PC-3 (cell line): ENCODE results near the gene SLC5A5. TPM values are rescaled to one million over a fixed set of nuclear protein-coding genes. Genes with fewer than 3 reads are reported as not detected.

Experiments
- ATAC-seq: fragments of 200-7000 bp; cut with Tn5 transposase; 2 replicates; pipeline ENCODE4 v1.9.1; 2020; ENCODE audit warnings: mild to moderate bottlenecking, moderate library complexity
- BruUV-seq: library from RNA; stranded (reverse); fragments of 400-500 nt; replicated peaks from 2 replicates; lab custom pipeline; 2021; lab: Mats Ljungman, UMichigan
- CTCF ChIA-PET: fragments of 300-600 bp; sonication (Branson Sonifier 250); formaldehyde crosslinking; loops from one replicate; lab custom pipeline; 2022; ENCODE audit warnings: antibody characterized with exemption; lab: Charles Lee
- POLR2A ChIA-PET: fragments of 300-600 bp; sonication (Branson Sonifier 250); formaldehyde crosslinking; loops from one replicate; lab custom pipeline; 2022; ENCODE audit warnings: antibody characterized with exemption; ENCODE audit not compliant: unreplicated experiment; lab: Charles Lee
- DNase-seq: peaks from one replicate; pipeline ENCODE4 v3.0.0-alpha.2; 2015
- H2AFZ ChIP-seq: fragments of 300-600 bp; sonication (generic); 2 replicates; pipeline ENCODE4 v1.6.0; 2016; ENCODE audit warnings: antibody characterized with exemption, low read length
- H3F3A ChIP-seq: fragments of 300-600 bp; sonication (generic); one replicate; pipeline ENCODE4 v1.6.0; 2017; ENCODE audit warnings: antibody characterized with exemption, low read length, control low read depth, mild to moderate bottlenecking; ENCODE audit not compliant: unreplicated experiment
- H3K27ac ChIP-seq: fragments of 300-600 bp; sonication (generic); 2 replicates; pipeline ENCODE4 v1.5.1; 2016; ENCODE audit warnings: mild to moderate bottlenecking, low read length
- H3K27me3 ChIP-seq: fragments of 300-600 bp; sonication (generic); 2 replicates; pipeline ENCODE4 v1.6.1; 2016; ENCODE audit warnings: low read length, mixed read lengths
- H3K36me3 ChIP-seq: fragments of 300-600 bp; sonication (generic); 2 replicates; pipeline ENCODE4 v1.6.1; 2016; ENCODE audit warnings: low read depth, mixed run types, low read length, mixed read lengths
- H3K4me1 ChIP-seq: fragments of 300-600 bp; sonication (generic); 2 replicates; pipeline ENCODE4 v1.5.1; 2016; ENCODE audit warnings: low read length; ENCODE audit not compliant: insufficient read depth
- H3K4me2 ChIP-seq: fragments of 300-600 bp; sonication (generic); 2 replicates; pipeline ENCODE4 v1.6.0; 2016; ENCODE audit warnings: low read length
- H3K4me3 ChIP-seq: fragments of 300-600 bp; sonication (generic); 2 replicates; pipeline ENCODE4 v1.5.1; 2016; ENCODE audit warnings: mild to moderate bottlenecking, low read length, mixed read lengths
- H3K79me2 ChIP-seq: fragments of 300-600 bp; sonication (generic); 2 replicates; pipeline ENCODE4 v1.6.1; 2017; ENCODE audit warnings: low read length, mixed read lengths
- H3K9ac ChIP-seq: fragments of 300-600 bp; sonication (generic); 2 replicates; pipeline ENCODE4 v1.6.0; 2016; ENCODE audit warnings: mild to moderate bottlenecking, low read length
- H3K9me2 ChIP-seq: fragments of 300-600 bp; sonication (generic); replicated peaks from 2 replicates; pipeline ENCODE4 v1.6.1; 2016; ENCODE audit warnings: mixed run types, low read length, mixed read lengths
- H3K9me3 ChIP-seq: fragments of 300-600 bp; sonication (generic); 2 replicates; pipeline ENCODE4 v1.6.1; 2016; ENCODE audit warnings: low read length, mixed read lengths
- H4K20me1 ChIP-seq: fragments of 300-600 bp; sonication (generic); 2 replicates; pipeline ENCODE4 v1.6.1; 2016; ENCODE audit warnings: low read length, mixed read lengths
- CTCF ChIP-seq: fragments of 300-600 bp; sonication (generic); conservative IDR thresholded peaks from 2 replicates; pipeline ENCODE4 v1.5.1; 2017; ENCODE audit warnings: antibody characterized with exemption, low read depth, mild to moderate bottlenecking, low read length
- EZH2 ChIP-seq: fragments of 300-600 bp; sonication (generic); IDR thresholded peaks from one replicate; pipeline ENCODE4 v1.6.1; 2017; ENCODE audit warnings: antibody characterized with exemption, mild to moderate bottlenecking, low read length; ENCODE audit not compliant: unreplicated experiment
- EZH2phosphoT487 ChIP-seq: fragments of 300-600 bp; sonication (generic); IDR thresholded peaks from 2 replicates; pipeline ENCODE4 v1.6.1; 2018; ENCODE audit warnings: mild to moderate bottlenecking, antibody characterized with exemption, low read length, borderline replicate concordance
- intact Hi-C: fragments of 100-400 bp; cut with micrococcal nuclease; formaldehyde crosslinking; loops from 2 replicates; pipeline ENCODE4 v1.9.0; 2023
- total RNA-seq: library from RNA; depleted of rRNA; stranded (reverse); fragments of >200 nt; gene quantifications from 2 replicates; pipeline ENCODE4 v1.2.3, GENCODE V29; 2014

The SLC5A5 gene
- total RNA-seq, 1 experiment from 2014 or later: not detected

GRCh38 chr19:17929056-17929455 is 57.3 kb downstream of the SLC5A5 start:
- Histone ChIP-seq H3K9ac (no peak overlapping the region), H3K4me3 (no peak overlapping the region), H3K27me3 (no peaks in the 10 kb centered on the region), H3K27ac (no peak overlapping the region), H3K79me2 (peaks cover 11% of the 10 kb centered on the region), H3K9me3 (no peaks in the 10 kb centered on the region), H3K36me3 (no peaks in the 10 kb centered on the region), H4K20me1 (no peaks in the 10 kb centered on the region), H3K4me1 (peaks cover 2% of the 10 kb centered on the region), H2AFZ (no peak overlapping the region), H3K9me2 (no peaks in the 10 kb centered on the region), H3K4me2 (no peak overlapping the region), H3F3A (no peaks in the 10 kb centered on the region)
- ATAC-seq (no peak), DNase-seq (no peak)
- ChIA-PET POLR2A (no interaction called here), CTCF (no interaction called here)
- no TSS peak for BruUV-seq
- intact Hi-C loops: no loop called here
- no peak for TF ChIP-seq EZH2
- TF ChIP-seq CTCF: no peak
- no peak for TF ChIP-seq EZH2phosphoT487

GRCh38 chr19:17931532-17932191 is 59.9 kb downstream of the SLC5A5 start:
- H3K9me2 ChIP-seq: no peaks in the 10 kb centered on the region
- H3K27me3 ChIP-seq: no peaks in the 10 kb centered on the region
- no peaks in the 10 kb centered on the region for H4K20me1 ChIP-seq
- H3K9ac ChIP-seq: peak overlapping the region; percentile 94; the same call in 1 of the 2 replicates
- POLR2A ChIA-PET: no interaction called here
- TF ChIP-seq EZH2phosphoT487 (no peak), CTCF (no peak), EZH2 (no peak)
- no peak for ATAC-seq
- peak overlapping the region; percentile 86; the same call in 1 of the 2 replicates for H3K4me3 ChIP-seq
- no peaks in the 10 kb centered on the region for H3K36me3 ChIP-seq
- peaks cover 22% of the 10 kb centered on the region for H3K79me2 ChIP-seq
- DNase-seq: no peak
- H3K4me2 ChIP-seq: peak overlapping the region; percentile 99
- no TSS peak for BruUV-seq
- peaks cover 6% of the 10 kb centered on the region for H3K4me1 ChIP-seq
- intact Hi-C loops: loop anchor here (1.0 to 2.0 kb wide), 2 partner anchors 61 to 73 kb away; partner anchors contain the start of gene RPL18A
- no peaks in the 10 kb centered on the region for H3F3A ChIP-seq
- CTCF ChIA-PET: interaction anchor here (0.6 to 2.5 kb wide), 4 partner anchors 61 to 72 kb away, joined by 3 to 105 read pairs (median 20); partner anchors contain the start of genes RPL18A and SLC5A5
- no peaks in the 10 kb centered on the region for H3K9me3 ChIP-seq
- no peak overlapping the region for H3K27ac ChIP-seq
- peak overlapping the region; percentile 84 for H2AFZ ChIP-seq
